Parathyroid adenoma (tissue), 2 donors: ENCODE measurements around the gene U2AF1L4.

ENCODE experiments used
- H2AFZ ChIP-seq: fragments of 300-600 bp; sonication (generic); one replicate; pipeline ENCODE4 v1.7.0; 2017; ENCODE audit warnings: antibody characterized with exemption, mild to moderate bottlenecking
- H3K27ac ChIP-seq: fragments of 300-600 bp; sonication (generic); one replicate; pipeline ENCODE4 v1.7.0; 2017
- H3K27me3 ChIP-seq: fragments of 300-600 bp; sonication (generic); one replicate; pipeline ENCODE4 v1.7.0; 2017; ENCODE audit warnings: low read length; ENCODE audit not compliant: control insufficient read depth, insufficient read depth
- H3K36me3 ChIP-seq: fragments of 300-600 bp; sonication (generic); one replicate; pipeline ENCODE4 v1.7.0; 2017; ENCODE audit warnings: low read length; ENCODE audit not compliant: control insufficient read depth, insufficient read depth
- H3K4me1 ChIP-seq: fragments of 300-600 bp; sonication (generic); one replicate; pipeline ENCODE4 v1.7.0; 2017; ENCODE audit warnings: control low read depth
- H3K4me2 ChIP-seq: fragments of 300-600 bp; sonication (generic); one replicate; pipeline ENCODE4 v1.7.0; 2017; ENCODE audit warnings: low read length
- H3K4me3 ChIP-seq: fragments of 300-600 bp; sonication (generic); one replicate; pipeline ENCODE4 v1.7.0; 2017; ENCODE audit warnings: low read depth, low read length
- H3K79me2 ChIP-seq: fragments of 300-600 bp; sonication (generic); one replicate; pipeline ENCODE4 v1.7.0; 2017; ENCODE audit warnings: control low read depth
- H3K9ac ChIP-seq: fragments of 300-600 bp; sonication (generic); one replicate; pipeline ENCODE4 v1.7.0; 2017; ENCODE audit warnings: mild to moderate bottlenecking
- H3K9me3 ChIP-seq: fragments of 300-600 bp; sonication (generic); one replicate; pipeline ENCODE4 v1.7.0; 2017; ENCODE audit warnings: low read length; ENCODE audit not compliant: control insufficient read depth
- CTCF ChIP-seq: fragments of 300-600 bp; sonication (generic); IDR thresholded peaks from one replicate; pipeline ENCODE4 v1.7.0; 2017; ENCODE audit warnings: antibody characterized with exemption, mild to moderate bottlenecking
- donor health status: primary hyperparathyroidism.

U2AF1L4 gene

DNA sequence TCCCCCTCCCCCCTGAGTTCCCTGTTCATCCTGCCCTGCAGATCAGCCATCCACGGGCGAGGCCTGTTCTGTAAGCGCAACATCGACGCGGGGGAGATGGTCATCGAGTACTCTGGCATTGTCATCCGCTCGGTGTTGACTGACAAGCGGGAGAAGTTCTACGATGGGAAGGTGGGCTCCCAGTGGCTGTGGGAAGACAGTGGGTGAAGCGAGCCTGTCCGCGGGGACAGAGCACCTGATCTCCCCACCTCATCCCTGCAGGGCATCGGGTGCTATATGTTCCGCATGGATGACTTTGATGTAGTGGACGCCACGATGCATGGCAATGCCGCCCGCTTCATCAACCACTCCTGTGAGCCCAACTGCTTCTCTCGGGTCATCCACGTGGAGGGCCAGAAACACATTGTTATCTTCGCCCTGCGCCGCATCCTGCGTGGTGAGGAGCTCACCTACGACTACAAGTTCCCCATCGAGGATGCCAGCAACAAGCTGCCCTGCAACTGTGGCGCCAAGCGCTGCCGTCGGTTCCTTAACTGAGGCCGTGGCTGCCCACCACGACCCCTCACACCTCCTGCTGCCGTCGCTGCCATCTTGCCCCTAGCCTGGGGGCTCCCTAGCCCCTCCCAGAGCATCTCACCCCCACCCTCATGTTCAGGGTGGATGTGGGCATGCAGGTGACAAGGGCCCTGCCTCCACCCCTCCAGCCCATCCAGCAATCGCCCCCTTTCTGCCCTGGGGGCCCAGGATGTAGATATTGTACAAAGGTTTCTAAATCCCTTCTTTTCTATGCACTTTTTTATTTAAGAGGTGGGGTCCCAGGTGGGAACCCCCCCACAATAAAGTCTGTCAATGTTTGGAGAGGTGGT, 7.0 kb downstream of the U2AF1L4 start:
- H3K27me3 ChIP-seq: no peaks in the 10 kb centered on the region
- no peaks in the 10 kb centered on the region for H3K36me3 ChIP-seq

DNA sequence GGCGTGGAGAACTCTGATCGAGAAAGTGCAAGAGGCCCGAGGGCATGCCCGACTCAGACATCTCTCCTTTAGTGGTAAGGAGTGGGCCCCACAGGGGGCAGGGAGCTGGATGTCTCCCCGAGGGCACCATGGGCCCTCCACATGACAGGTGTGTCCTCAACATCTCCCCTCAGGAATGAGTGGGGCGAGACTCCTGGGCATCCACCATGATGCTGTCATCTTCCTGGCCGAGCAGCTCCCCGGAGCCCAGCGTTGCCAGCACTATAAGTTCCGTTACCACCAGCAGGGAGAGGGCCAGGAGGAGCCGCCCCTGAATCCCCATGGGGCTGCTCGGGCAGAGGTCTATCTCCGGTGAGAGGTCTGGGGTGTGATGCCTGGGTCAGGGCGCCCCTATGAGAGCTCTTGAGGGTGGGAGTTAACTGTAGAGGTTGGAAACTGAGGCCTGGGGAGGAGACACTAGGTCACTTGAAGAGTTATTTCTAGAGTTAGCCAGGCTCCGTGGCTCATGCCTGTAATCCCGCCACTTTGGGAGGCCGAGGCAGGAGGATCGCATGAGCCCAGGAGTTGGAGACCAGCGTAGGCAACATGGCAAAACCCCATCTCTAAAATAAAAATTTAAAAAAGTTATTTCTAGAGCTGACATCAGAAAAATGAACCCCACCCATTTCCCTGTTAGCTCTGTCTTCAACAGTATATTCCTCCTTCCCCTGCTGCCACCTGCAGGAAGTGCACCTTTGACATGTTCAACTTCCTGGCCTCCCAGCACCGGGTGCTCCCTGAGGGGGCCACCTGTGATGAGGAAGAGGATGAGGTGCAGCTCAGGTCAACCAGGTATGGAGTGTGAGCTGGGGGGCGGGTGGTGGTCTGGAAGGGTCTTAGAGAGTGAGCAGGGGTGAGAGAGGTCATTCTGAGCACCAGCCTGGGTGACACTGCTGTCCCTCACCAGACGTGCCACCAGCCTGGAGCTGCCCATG, 8.0 kb downstream of the U2AF1L4 start:
- Histone ChIP-seq H3K79me2 (no peaks in the 10 kb centered on the region), H3K4me2 (no peak overlapping the region), H3K9ac (no peak overlapping the region), H3K4me3 (no peak overlapping the region), H3K36me3 (no peaks in the 10 kb centered on the region), H3K27ac (no peak overlapping the region), H3K27me3 (no peaks in the 10 kb centered on the region), H3K4me1 (peaks cover 5% of the 10 kb centered on the region), H2AFZ (no peak overlapping the region), H3K9me3 (no peaks in the 10 kb centered on the region)
- TF ChIP-seq CTCF: no peak

More for the DNA sequence above, 7.0 kb downstream of the U2AF1L4 start:
- Histone ChIP-seq H3K27ac (no peak overlapping the region), H3K9ac (no peak overlapping the region), H3K79me2 (no peaks in the 10 kb centered on the region), H3K9me3 (no peaks in the 10 kb centered on the region), H3K4me3 (no peak overlapping the region), H3K4me2 (no peak overlapping the region), H3K4me1 (peaks cover 5% of the 10 kb centered on the region), H2AFZ (no peak overlapping the region)
- TF ChIP-seq CTCF: no peak

DNA sequence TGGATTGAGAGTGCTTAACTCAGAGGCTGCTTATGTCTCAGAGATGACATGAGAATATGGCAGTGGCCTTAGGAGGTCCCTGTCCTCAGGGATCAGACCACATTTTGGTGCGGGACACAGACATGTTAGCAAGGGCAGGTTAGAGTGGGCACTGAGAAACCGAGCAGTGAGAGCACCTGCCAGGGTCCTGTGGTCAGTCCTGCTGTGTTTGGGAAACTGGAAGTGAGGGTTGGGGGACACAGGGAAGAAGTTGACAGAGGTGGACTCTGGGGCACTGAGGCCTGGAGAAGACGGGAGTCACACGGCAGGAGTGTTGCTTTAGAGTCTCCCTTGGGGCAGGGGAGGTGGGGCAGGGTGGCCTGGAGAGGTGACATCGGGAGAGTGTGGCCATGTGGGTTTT, 10.3 kb downstream of the U2AF1L4 start:
- Histone ChIP-seq H3K9me3 (no peaks in the 10 kb centered on the region), H3K4me1 (no peaks in the 10 kb centered on the region), H3K4me3 (no peak overlapping the region), H3K36me3 (no peaks in the 10 kb centered on the region), H3K79me2 (peaks cover 3% of the 10 kb centered on the region), H3K9ac (no peak overlapping the region), H3K27ac (no peak overlapping the region), H3K27me3 (no peaks in the 10 kb centered on the region), H2AFZ (no peak overlapping the region), H3K4me2 (no peak overlapping the region)
- no peak for TF ChIP-seq CTCF

DNA sequence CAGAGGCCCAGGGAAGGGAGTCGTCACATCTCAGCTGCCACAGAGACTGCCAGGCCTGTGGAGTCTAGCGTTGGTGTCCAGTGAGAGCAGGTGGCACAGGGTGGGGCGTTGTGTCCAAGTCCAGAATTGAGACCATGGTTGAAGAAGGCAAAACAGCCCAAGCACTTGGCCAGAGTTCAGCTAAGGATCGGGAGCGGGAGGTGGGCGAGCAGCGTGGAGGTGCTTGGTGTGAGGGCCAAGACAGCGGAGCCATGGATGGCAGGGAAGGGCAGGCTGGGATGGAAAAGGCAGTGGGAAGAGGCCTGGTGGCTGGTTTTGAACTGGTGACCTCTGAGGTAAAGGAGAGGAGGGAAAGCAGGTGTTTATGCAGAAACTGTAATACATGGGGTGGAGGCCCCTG, 10.9 kb downstream of the U2AF1L4 start:
- H3K79me2 ChIP-seq: peaks cover 3% of the 10 kb centered on the region
- no peaks in the 10 kb centered on the region for H3K9me3 ChIP-seq
- H3K4me1 ChIP-seq: no peaks in the 10 kb centered on the region
- no peak overlapping the region for H3K9ac ChIP-seq
- H3K4me2 ChIP-seq: no peak overlapping the region
- no peak overlapping the region for H3K27ac ChIP-seq
- H3K27me3 ChIP-seq: no peaks in the 10 kb centered on the region
- TF ChIP-seq CTCF: no peak
- H2AFZ ChIP-seq: no peak overlapping the region
- H3K4me3 ChIP-seq: no peak overlapping the region
- no peaks in the 10 kb centered on the region for H3K36me3 ChIP-seq
